8988T (cell line): ENCODE results near the gene SEMA4A.
"Not testable (repeated sequence)": the region's sequence is repeated elsewhere in the genome, so short reads cannot be mapped to it uniquely, and the experiment has no call there.

ENCODE experiments used
- DNase-seq: peaks from one replicate; pipeline ENCODE4 v3.0.0; 2011

Gene SEMA4A

GRCh38 chr1:156198831-156199349 lies 45.5 kb downstream of the SEMA4A start:
- DNase-seq, result no peak

GRCh38 chr1:156200044-156200443 lies 46.7 kb downstream of the SEMA4A start:
- no peak for DNase-seq

GRCh38 chr1:156203331-156203730 lies 49.9 kb downstream of the SEMA4A start:
- no peak for DNase-seq

- no peak for DNase-seq
These were observed 51.3 kb downstream of the SEMA4A start for GRCh38 chr1:156204686-156205085.

- no peak for DNase-seq
These were observed 57.9 kb downstream of the SEMA4A start for GRCh38 chr1:156211243-156211642.

- DNase-seq, result no peak
These were observed 58.7 kb downstream of the SEMA4A start for GRCh38 chr1:156212130-156212529.

- DNase-seq, result peak; percentile 97
These were observed 59.7 kb downstream of the SEMA4A start, which contains the start of gene PMF1 for GRCh38 chr1:156212833-156213643. PMF1 (plus strand) TSS chr1:156213007; CDS start chr1:156213016, 9 bp downstream.

GRCh38 chr1:156213644-156213966 lies 60.2 kb downstream of the SEMA4A start:
- no peak for DNase-seq

- no peak for DNase-seq
These were observed 60.8 kb downstream of the SEMA4A start for GRCh38 chr1:156214024-156214748.

GRCh38 chr1:156216361-156217086 lies 63.1 kb downstream of the SEMA4A start:
- DNase-seq, result not testable (repeated sequence)

GRCh38 chr1:156217871-156218270 lies 64.5 kb downstream of the SEMA4A start:
- peak; percentile 62 for DNase-seq

- DNase-seq, result no peak
These were observed 66.8 kb downstream of the SEMA4A start for GRCh38 chr1:156220226-156220625.

GRCh38 chr1:156221986-156222692 lies 68.8 kb downstream of the SEMA4A start:
- DNase-seq, result no peak

GRCh38 chr1:156225677-156226014 lies 72.3 kb downstream of the SEMA4A start:
- no peak for DNase-seq

- no peak for DNase-seq
These were observed 72.7 kb downstream of the SEMA4A start for GRCh38 chr1:156226116-156226538.

- DNase-seq, result no peak
These were observed 73.4 kb downstream of the SEMA4A start for GRCh38 chr1:156226782-156227181.
